K562 (cell line): ENCODE measurements around the gene SLC30A1. TPM values are rescaled to one million over a fixed set of nuclear protein-coding genes. Genes with fewer than 3 reads are reported as not detected.

ENCODE experiments used
- ADNP ChIP-seq: fragments of 200-800 bp; sonication (Bioruptor generic); IDR thresholded peaks from 2 replicates; pipeline ENCODE4 v1.6.1; 2016; ENCODE audit warnings: missing genetic modification characterization, missing compliant biosample characterization
- BCOR ChIP-seq: fragments of 450-650 bp; IDR thresholded peaks from 2 replicates; pipeline ENCODE4 v1.6.1; 2016
- CBX1 ChIP-seq: sonication (generic); IDR thresholded peaks from 2 replicates; pipeline ENCODE4 v1.6.1; 2016; ENCODE audit warnings: antibody characterized with exemption, low read depth, mild to moderate bottlenecking
- CC2D1A ChIP-seq: fragments of 450-650 bp; IDR thresholded peaks from 2 replicates; pipeline ENCODE4 v1.6.1; 2017; ENCODE audit warnings: mild to moderate bottlenecking
- GATAD2B ChIP-seq: fragments of 450-650 bp; IDR thresholded peaks from 2 replicates; pipeline ENCODE4 v1.6.1; 2017; ENCODE audit warnings: mild to moderate bottlenecking, borderline replicate concordance
- KAT7 ChIP-seq: sonication (generic); formaldehyde crosslinking; IDR thresholded peaks from 2 replicates; pipeline ENCODE4 v1.8.0; 2022; ENCODE audit warnings: missing genetic modification reagents, mild to moderate bottlenecking, borderline replicate concordance
- MED1 ChIP-seq: sonication (generic); formaldehyde crosslinking; IDR thresholded peaks from 2 replicates; pipeline ENCODE4 v1.8.1; 2023; ENCODE audit warnings: missing genetic modification reagents, borderline replicate concordance
- PHF20 ChIP-seq: fragments of 450-650 bp; IDR thresholded peaks from 2 replicates; pipeline ENCODE4 v1.6.1; 2018; ENCODE audit not compliant: partially characterized antibody
- RBM25 ChIP-seq: fragments of 200-400 bp; formaldehyde crosslinking; IDR thresholded peaks from 2 replicates; pipeline ENCODE4 v1.6.1; 2018; ENCODE audit warnings: low read length, low read depth, moderate library complexity; ENCODE audit not compliant: severe bottlenecking
- RCOR1 ChIP-seq, 2 experiments: IDR thresholded peaks; 2 replicates each; pipeline ENCODE4 v1.6.1; 2012; ENCODE audit warnings: low read depth in 2 of 2, low read length in 2 of 2, borderline replicate concordance in 1 of 2, improper control_type of control experiment in 1 of 2
- SAP30 ChIP-seq: fragments of 200-600 bp; sonication (generic); IDR thresholded peaks from 2 replicates; pipeline ENCODE4 v1.6.1; 2012; ENCODE audit warnings: borderline replicate concordance, low read depth, mild to moderate bottlenecking, moderate library complexity, low read length, control low read depth, inconsistent platforms; ENCODE audit not compliant: insufficient read depth, poor library complexity, severe bottlenecking
- SMARCE1 ChIP-seq: fragments of 450-650 bp; IDR thresholded peaks from 2 replicates; pipeline ENCODE4 v1.7.1; 2016; ENCODE audit warnings: mild to moderate bottlenecking
- SRSF1 ChIP-seq: fragments of 200-400 bp; formaldehyde crosslinking; IDR thresholded peaks from 2 replicates; pipeline ENCODE4 v1.6.1; 2017; ENCODE audit warnings: mild to moderate bottlenecking, low read depth, low read length, moderate library complexity
- SRSF7 ChIP-seq: fragments of 200-400 bp; formaldehyde crosslinking; optimal IDR thresholded peaks from 2 replicates; pipeline ENCODE3; 2017; ENCODE audit warnings: mild to moderate bottlenecking, low read depth, low read length
- TRIM24 ChIP-seq, 2 experiments: fragments of 450-650 bp; IDR thresholded peaks; 2 replicates each; pipeline ENCODE4 v1.6.1; 2016
- ZBTB26 ChIP-seq: fragments of 450-650 bp; formaldehyde crosslinking; IDR thresholded peaks from 2 replicates; pipeline ENCODE4 v1.4.0; 2022; ENCODE audit warnings: missing genetic modification characterization
- ZNF584 ChIP-seq: fragments of 200-800 bp; sonication (Bioruptor generic); IDR thresholded peaks from 2 replicates; pipeline ENCODE4 v1.6.1; 2016; ENCODE audit warnings: low read depth, mild to moderate bottlenecking, missing genetic modification characterization, missing compliant biosample characterization
- ZNF79 ChIP-seq: fragments of 250-450 bp; sonication (Bioruptor Pico); IDR thresholded peaks from 2 replicates; pipeline ENCODE4 v1.4.0; 2020; ENCODE audit warnings: low read depth, mild to moderate bottlenecking, moderate library complexity
- ZSCAN32 ChIP-seq: fragments of 450-650 bp; formaldehyde crosslinking; IDR thresholded peaks from 2 replicates; pipeline ENCODE4 v1.4.0; 2020; ENCODE audit warnings: mild to moderate bottlenecking, moderate library complexity
- polyA plus RNA-seq, 8 experiments: library from polyadenylated mRNA; depleted of rRNA in 4 of 8; stranded (reverse) in 5 of 8; unstranded in 3 of 8; fragments of >200 nt; fragmentation: Nextera tagmentation in 2 of 8; fragmentation: Illumina TruSeq in 1 of 8; extraction: Ambion mirVana in 2 of 8; extraction: Trizol in 1 of 8; gene quantifications; 2 replicates each; pipeline versions ENCODE4 v1.2.1 to v1.2.3, GENCODE V29; 2011 to 2014; ENCODE audit warnings: inconsistent platforms in 1 of 8, missing spikeins in 1 of 8
- total RNA-seq, 7 experiments: library from RNA; depleted of rRNA in 6 of 7; stranded (reverse); fragments of >200 nt in 6 of 7; fragmentation: Illumina TruSeq in 2 of 7; extraction: Trizol in 2 of 7; gene quantifications; 2 replicates each; pipeline versions ENCODE4 v1.2.1 to v1.2.3, GENCODE V29; 2011 to 2021; ENCODE audit warnings: low replicate concordance in 1 of 7
- TF ChIP-seq, protein P1 (sequence below): fragments of 450-650 bp; IDR thresholded peaks from 2 replicates; pipeline ENCODE4 v1.6.1; 2016; ENCODE audit warnings: borderline replicate concordance
- TF ChIP-seq, protein P2 (sequence below): conservative IDR thresholded peaks from 2 replicates; pipeline ENCODE4 v1.6.1; 2011; ENCODE audit warnings: low read depth, mild to moderate bottlenecking, low read length; ENCODE audit not compliant: control insufficient read depth
- TF ChIP-seq, protein P3 (sequence below): fragments of 450-650 bp; IDR thresholded peaks from one replicate; pipeline ENCODE4 v1.6.1; 2018; ENCODE audit warnings: mild to moderate bottlenecking, moderate library complexity; ENCODE audit not compliant: partially characterized antibody

SLC30A1 gene
- total and polyA plus RNA-seq, 9 of the 15 experiments (the other 6 are each of a cell fraction or from before 2014, with no cell fraction given), result 4.1 to 14.4 (median 6.6) TPM

DNA sequence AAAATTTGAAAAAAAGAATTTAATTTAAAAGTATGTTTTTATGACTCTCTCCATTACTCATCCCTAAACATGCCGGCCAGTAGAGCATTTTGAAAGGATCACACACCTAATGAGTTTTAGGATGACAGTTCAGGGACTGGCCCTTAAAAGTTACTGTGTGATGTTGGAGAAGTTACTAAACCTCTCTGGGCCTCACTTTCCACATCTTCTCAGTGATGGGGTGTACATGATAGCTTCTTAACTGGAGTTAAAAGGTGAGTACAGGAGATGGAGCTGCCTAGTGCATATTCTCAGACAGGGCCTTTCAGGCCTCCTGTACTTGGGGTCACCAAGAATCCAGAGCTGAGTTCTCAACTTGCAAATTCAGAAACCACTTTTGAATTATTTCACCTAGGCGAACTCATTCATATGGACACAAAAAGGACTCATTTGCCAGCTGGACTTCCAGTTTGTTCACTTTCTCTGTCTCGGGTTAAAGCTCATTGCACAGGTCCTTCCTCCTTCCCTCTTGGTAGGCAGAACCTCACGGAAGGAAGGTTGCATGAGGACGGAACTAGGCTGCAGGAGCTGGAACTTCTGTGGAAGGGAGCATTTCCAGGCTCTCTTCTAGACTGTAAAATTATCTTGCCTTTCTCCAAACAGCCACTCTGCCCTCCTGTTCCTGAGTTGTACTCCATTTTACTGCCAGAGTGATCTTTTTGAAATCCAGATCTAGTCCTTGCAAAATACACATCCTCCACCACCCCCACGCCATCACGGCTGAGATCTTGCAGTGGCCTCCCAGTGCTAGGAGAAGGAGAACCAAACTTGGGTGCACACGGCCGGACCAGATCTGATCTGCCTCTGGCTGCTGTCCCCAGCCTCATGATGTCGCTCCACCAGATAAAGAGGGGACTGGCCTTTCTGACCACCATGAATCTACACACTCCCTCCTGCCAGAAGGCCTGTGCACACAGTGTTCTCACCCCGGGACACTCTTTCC lies 4.3 kb upstream of the SLC30A1 start (continued):
- no peak for TF ChIP-seq SAP30
- TF ChIP-seq SRSF7, result no peak
- TF ChIP-seq BCOR, result peak; percentile 97
- TF ChIP-seq ZNF79, result no peak
- TF ChIP-seq GATAD2B, result no peak
- TF ChIP-seq, protein P1, sequence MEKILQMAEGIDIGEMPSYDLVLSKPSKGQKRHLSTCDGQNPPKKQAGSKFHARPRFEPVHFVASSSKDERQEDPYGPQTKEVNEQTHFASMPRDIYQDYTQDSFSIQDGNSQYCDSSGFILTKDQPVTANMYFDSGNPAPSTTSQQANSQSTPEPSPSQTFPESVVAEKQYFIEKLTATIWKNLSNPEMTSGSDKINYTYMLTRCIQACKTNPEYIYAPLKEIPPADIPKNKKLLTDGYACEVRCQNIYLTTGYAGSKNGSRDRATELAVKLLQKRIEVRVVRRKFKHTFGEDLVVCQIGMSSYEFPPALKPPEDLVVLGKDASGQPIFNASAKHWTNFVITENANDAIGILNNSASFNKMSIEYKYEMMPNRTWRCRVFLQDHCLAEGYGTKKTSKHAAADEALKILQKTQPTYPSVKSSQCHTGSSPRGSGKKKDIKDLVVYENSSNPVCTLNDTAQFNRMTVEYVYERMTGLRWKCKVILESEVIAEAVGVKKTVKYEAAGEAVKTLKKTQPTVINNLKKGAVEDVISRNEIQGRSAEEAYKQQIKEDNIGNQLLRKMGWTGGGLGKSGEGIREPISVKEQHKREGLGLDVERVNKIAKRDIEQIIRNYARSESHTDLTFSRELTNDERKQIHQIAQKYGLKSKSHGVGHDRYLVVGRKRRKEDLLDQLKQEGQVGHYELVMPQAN, result no peak
- TF ChIP-seq CBX1, result 0 out of 2 replicates have a peak, but pooled peaks have one; percentile 34
- no peak for TF ChIP-seq ZNF584 (CRISPR knock-in tag)
- TF ChIP-seq TRIM24 (IDR thresholded peaks at IDR 0.05), result no peak
- TF ChIP-seq PHF20, result peak; percentile 16
- TF ChIP-seq SMARCE1, result no peak
- TF ChIP-seq ZSCAN32 (CRISPR knock-in tag), result no peak
- no peak for TF ChIP-seq KAT7 (CRISPR knock-in tag)
- peak in 1 of 2 experiments; percentile 54; a peak in 1 of 4 replicates for TF ChIP-seq RCOR1 (IDR thresholded peaks at IDR 0.05; ENCODE audit: borderline replicate concordance in 1 of 2, low read depth in 2 of 2, low read length in 2 of 2)
- TF ChIP-seq RBM25, result peak; percentile 98
- peak; percentile 64; the same call in 1 of the 2 replicates for TF ChIP-seq ADNP (tag)
- TF ChIP-seq, protein P2, sequence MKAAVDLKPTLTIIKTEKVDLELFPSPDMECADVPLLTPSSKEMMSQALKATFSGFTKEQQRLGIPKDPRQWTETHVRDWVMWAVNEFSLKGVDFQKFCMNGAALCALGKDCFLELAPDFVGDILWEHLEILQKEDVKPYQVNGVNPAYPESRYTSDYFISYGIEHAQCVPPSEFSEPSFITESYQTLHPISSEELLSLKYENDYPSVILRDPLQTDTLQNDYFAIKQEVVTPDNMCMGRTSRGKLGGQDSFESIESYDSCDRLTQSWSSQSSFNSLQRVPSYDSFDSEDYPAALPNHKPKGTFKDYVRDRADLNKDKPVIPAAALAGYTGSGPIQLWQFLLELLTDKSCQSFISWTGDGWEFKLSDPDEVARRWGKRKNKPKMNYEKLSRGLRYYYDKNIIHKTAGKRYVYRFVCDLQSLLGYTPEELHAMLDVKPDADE, result no peak
- TF ChIP-seq CC2D1A, result 0 out of 2 replicates have a peak, but pooled peaks have one; percentile 12
- TF ChIP-seq, protein P3, sequence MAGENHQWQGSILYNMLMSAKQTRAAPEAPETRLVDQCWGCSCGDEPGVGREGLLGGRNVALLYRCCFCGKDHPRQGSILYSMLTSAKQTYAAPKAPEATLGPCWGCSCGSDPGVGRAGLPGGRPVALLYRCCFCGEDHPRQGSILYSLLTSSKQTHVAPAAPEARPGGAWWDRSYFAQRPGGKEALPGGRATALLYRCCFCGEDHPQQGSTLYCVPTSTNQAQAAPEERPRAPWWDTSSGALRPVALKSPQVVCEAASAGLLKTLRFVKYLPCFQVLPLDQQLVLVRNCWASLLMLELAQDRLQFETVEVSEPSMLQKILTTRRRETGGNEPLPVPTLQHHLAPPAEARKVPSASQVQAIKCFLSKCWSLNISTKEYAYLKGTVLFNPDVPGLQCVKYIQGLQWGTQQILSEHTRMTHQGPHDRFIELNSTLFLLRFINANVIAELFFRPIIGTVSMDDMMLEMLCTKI, result no peak
- no peak for TF ChIP-seq MED1
- TF ChIP-seq ZBTB26 (CRISPR knock-in tag), result no peak
- TF ChIP-seq SRSF1, result no peak
